RKO (cell line): Measurements from ENCODE around the gene DIP2B.
"Not testable (repeated sequence)": the region's sequence is repeated elsewhere in the genome, so short reads cannot be mapped to it uniquely, and the experiment has no call there.

Source experiments
- DNase-seq: peaks from one replicate; pipeline ENCODE4 v3.0.0-alpha.2; 2016; ENCODE audit warnings: low spot score

DIP2B gene

GRCh38 chr12:50676756-50677155 lies 172.0 kb downstream of the DIP2B start:
- DNase-seq = no peak

- DNase-seq = no peak
Observed at GRCh38 chr12:50677858-50678257, 173.1 kb downstream of the DIP2B start.

- DNase-seq = no peak
Observed at GRCh38 chr12:50678650-50679365, 174.0 kb downstream of the DIP2B start.

- no peak for DNase-seq
Observed at GRCh38 chr12:50679612-50680011, 174.8 kb downstream of the DIP2B start.

GRCh38 chr12:50681064-50681463 lies 176.3 kb downstream of the DIP2B start:
- DNase-seq = not testable (repeated sequence)

GRCh38 chr12:50685641-50686040 lies 180.9 kb downstream of the DIP2B start:
- DNase-seq = no peak

GRCh38 chr12:50686406-50686805 lies 181.6 kb downstream of the DIP2B start:
- no peak for DNase-seq

GRCh38 chr12:50686976-50687375 lies 182.2 kb downstream of the DIP2B start:
- DNase-seq = no peak

GRCh38 chr12:50689437-50689836 lies 184.7 kb downstream of the DIP2B start:
- no peak for DNase-seq

- DNase-seq = no peak
Observed at GRCh38 chr12:50690925-50691324, 186.1 kb downstream of the DIP2B start.

GRCh38 chr12:50695961-50696360 lies 191.2 kb downstream of the DIP2B start:
- DNase-seq = no peak

- DNase-seq = no peak
Observed at GRCh38 chr12:50696931-50697330, 192.1 kb downstream of the DIP2B start.

- no peak for DNase-seq
Observed at GRCh38 chr12:50699154-50699553, 194.4 kb downstream of the DIP2B start.

GRCh38 chr12:50699940-50700339 lies 195.2 kb downstream of the DIP2B start:
- DNase-seq = no peak

- no peak for DNase-seq
Observed at GRCh38 chr12:50706606-50707005, 201.8 kb downstream of the DIP2B start.

GRCh38 chr12:50707396-50707795 lies 202.6 kb downstream of the DIP2B start:
- no peak for DNase-seq

- no peak for DNase-seq
Observed at GRCh38 chr12:50708631-50709030, 203.8 kb downstream of the DIP2B start.

- DNase-seq = no peak
Observed at GRCh38 chr12:50711121-50711520, 206.3 kb downstream of the DIP2B start.

GRCh38 chr12:50715174-50715573 lies 210.4 kb downstream of the DIP2B start:
- no peak for DNase-seq

GRCh38 chr12:50718760-50719159 lies 214.0 kb downstream of the DIP2B start:
- DNase-seq = no peak

GRCh38 chr12:50720085-50720484 lies 215.3 kb downstream of the DIP2B start:
- peak; percentile 46 for DNase-seq

GRCh38 chr12:50720501-50720900 lies 215.7 kb downstream of the DIP2B start:
- no peak for DNase-seq

GRCh38 chr12:50723865-50724264 lies 219.1 kb downstream of the DIP2B start:
- no peak for DNase-seq
